NCI-H774 (cell line): ENCODE data around the gene ZNF486.
"Not testable (repeated sequence)": the region's sequence is repeated elsewhere in the genome, so short reads cannot be mapped to it uniquely, and the experiment has no call there.

Source experiments
- DNase-seq: peaks from one replicate; lab custom pipeline; 2025; lab: John Stamatoyannopoulos, UW

Gene ZNF486

DNA sequence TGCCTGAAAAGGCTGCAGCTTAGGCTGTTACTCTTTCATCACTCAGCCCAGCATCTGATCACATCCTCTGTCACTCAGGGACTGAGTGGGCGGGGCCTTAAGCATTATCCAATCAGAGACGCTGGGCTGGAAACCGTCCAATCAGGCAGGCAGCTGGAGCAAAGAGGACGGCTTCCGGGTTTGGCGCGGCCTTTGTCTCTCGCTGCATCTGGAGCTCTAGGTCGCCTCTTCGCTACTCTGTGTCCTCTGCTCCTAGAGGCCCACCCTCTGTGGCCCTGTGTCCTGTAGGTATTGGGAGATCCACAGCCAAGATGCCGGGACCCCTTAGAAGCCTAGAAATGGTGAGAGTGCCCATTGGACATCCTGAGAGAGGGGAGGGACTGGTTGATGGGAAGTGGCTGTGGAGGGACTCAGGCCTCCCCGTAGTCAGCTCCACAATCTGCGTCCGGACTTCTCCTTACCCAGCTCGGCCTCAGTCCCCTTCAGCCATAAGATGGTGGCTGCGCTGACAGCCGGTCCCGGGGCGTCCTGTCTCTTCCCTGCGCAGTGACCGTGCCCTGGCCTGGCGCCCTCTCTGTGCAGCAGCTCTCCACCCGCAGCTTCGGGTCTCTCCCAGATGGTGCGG is at the start of gene ZNF486:
Gene ZNF486, plus strand, starts transcription at position 195 of the 625 bp plus-strand sequence. Its CDS starts 117 bp downstream, at position 312.
- DNase-seq = peak; percentile 69

DNA sequence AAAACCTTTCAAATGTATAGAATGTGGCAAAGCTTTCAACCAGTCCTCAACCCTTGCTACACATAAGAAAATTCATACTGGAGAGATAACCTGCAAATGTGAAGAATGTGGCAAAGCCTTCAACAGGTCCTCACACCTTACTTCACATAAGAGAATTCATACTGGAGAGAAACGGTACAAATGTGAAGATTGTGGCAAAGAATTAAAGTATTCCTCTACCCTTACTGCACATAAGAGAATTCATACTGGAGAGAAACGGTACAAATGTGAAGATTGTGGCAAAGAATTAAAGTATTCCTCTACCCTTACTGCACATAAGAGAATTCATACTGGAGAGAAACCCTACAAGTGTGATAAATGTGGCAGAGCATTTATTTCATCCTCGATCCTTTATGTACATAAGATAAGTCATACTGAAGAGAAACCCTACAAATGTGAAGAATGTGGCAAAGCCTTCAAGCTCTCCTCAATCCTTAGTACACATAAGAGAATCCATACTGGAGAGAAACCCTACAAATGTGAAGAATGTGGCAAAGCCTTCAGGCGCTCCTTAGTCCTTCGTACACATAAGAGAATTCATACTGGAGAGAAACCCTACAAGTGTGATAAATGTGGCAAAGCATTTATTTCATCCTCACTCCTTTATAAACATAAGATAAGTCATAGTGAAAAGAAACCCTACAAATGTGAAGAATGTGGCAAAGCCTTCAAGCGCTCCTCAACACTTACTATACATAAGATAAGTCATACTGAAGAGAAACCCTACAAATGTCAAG is 48.8 kb upstream of the ZNF486 start:
- not testable (repeated sequence) for DNase-seq

DNA sequence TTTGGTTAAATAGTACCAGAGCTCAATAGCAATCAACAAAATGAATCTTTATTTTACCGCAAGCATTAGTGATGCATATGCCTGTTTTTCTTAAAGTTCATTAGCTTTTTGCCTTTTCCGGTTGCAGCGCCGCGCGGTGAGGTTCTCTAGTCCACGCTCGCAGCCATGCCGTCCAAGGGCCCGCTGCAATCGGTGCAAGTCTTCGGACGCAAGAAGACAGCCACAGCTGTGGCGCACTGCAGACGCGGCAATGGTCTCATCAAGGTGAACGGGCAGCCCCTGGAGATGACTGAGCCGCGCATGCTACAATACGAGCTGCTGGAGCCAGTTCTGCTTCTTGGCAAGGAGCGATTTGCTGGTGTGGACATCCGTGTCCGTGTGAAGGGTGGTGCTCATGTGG is 42.1 kb upstream of the ZNF486 start:
- DNase-seq = no peak

DNA sequence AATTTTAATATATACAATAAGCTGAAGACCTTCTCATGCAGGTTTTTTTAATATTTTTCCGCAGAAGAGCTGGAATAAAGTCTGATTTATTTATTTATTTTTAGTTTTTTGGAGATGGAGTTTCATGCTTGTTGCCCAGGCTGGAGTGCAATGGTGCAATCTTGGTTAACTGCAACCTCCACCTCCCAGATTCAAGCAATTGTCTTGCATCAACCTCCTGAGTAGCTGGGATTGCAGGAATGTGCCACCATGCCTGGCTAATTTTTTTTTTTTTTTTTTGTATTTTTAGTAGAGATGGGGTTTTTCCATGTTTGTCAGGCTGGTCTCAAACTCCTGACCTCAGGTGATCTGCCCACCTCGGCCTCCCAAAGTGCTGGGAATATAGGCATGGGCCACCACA is 34.1 kb upstream of the ZNF486 start:
- DNase-seq = not testable (repeated sequence)

DNA sequence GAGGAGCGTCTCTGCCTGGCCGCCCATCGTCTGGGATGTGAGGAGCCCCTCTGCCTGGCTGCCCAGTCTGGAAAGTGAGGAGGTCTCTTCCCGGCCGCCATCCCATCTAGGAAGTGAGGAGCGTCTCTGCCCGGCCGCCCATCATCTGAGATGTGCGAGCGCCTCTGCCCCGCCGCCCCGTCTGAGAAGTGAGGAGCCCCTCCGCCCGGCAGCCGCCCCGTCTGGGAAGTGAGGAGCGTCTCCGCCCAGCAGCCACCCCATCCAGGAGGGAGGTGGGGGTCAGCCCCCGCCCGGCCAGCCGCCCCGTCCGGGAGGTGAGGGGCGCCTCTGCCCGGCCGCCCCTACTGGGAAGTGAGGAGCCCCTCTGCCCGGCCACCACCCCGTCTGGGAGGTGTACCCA is 29.3 kb upstream of the ZNF486 start:
- DNase-seq = not testable (repeated sequence)

DNA sequence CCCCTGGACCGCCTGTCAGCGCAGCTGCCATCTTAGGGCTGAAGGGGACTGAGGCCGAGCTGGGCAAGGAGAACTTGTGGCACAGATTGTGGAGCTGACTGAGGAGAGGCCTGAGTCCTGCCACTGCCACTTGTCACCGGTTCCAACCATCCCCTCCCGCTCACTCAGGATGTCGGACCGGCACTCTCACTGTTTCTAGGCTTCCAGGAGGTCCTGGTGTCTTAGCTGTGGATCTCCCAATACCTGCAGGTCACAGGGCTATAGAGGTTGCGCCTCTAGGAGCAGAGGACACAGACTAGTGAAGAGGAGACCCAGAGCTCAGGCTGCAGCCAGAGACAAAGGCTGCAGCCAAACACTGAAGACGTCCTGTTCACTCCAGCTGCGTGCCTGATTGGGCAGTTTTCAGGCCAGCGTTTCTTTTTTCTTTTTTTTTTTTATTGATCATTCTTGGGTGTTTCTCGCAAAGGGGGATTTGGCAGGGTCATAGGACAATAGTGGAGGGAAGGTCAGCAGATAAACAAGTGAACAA is 15.3 kb upstream of the ZNF486 start:
- no peak for DNase-seq

DNA sequence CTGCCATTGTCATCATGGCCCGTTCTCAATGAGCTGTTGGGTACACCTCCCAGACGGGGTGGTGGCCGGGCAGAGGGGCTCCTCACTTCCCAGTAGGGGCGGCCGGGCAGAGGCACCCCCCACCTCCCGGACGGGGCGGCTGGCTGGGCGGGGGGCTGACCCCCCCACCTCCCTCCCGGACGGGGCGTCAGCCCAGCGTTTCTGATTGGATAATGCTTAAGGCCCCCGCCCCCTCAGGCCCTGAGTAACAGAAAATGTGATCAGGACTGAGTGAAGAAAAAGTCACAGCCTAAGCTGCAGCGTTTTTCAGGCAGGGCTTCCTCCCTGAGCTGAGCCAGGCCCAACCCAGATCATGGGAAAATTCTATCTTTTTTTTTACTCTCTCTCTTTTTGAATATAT is 14.5 kb upstream of the ZNF486 start:
- DNase-seq = not testable (repeated sequence)

DNA sequence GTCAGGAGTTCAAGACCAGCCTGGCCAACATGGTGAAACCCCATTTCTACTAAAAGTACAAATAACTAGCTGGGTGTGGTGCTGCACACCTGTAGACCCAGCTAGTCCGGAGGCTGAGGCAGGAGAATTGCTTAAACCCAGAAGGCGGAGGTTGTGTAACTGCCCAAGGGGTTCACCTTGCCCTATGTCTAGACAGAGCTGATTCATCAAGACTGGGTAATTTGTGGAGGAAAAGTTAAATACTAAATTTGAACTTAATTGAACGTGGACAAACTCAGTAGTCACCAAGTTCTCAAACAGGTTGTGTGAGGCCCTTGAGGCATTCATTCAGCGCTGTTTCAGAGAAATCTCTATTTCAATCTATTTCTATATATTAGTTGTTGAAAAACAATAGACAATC is 13.7 kb upstream of the ZNF486 start:
- DNase-seq = no peak

DNA sequence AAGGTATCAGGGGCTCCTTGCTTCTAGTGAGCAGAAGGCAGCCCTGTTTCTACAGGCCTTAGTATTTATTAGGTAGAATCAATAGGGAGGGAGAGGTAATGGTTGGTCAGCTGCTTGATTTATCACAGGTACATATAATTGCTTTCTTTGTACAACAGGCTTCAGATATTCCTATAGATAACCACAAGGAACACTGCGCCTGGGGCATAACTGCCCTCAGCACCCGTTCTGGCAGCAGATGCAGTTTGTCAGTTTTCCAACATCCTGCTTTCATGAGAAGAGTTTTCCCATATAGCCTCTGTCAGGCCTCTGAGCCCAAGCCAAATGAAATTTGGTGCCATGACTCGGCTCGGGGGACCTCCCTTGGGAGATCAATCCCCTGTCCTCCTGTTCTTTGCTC is 12.4 kb upstream of the ZNF486 start:
- no peak for DNase-seq

DNA sequence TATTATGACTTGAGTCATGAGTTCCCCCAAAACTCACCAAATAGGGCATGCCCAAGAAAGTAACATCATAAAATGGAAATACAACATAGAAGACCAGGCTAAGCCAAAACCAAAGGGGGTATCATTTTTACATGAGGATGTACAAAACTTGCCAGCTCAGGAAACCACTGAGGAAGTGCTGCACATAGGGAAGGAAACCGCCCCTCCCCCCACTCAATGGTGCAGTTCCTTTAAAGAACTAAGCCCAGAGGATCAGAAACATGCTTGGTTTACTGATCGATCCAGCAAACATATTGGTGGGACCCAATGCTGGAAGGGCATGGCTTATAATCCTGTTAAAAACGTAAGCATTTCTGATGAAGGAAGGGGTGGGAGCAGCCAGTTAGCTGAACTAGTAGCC is 4.2 kb upstream of the ZNF486 start:
- DNase-seq = no peak

DNA sequence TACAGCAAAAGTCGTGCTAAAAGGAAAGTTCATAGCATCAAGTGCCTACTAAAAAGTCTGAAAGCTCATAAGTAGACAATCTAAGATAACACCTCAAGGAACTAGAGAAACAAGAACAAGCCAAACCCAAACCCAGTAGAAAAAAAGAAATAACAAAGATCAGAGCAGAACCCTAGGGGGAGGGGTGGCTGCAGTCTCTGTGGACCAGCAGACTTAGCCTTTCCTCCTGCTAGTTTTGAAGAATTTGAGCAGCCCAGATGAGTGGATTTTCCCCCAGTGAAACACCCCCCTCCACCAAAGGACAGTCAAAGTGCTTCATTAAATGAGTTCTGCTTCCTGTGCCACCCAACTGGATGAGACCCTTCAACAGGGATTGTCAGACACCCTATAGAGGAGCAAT is 2.6 kb upstream of the ZNF486 start:
- no peak for DNase-seq

DNA sequence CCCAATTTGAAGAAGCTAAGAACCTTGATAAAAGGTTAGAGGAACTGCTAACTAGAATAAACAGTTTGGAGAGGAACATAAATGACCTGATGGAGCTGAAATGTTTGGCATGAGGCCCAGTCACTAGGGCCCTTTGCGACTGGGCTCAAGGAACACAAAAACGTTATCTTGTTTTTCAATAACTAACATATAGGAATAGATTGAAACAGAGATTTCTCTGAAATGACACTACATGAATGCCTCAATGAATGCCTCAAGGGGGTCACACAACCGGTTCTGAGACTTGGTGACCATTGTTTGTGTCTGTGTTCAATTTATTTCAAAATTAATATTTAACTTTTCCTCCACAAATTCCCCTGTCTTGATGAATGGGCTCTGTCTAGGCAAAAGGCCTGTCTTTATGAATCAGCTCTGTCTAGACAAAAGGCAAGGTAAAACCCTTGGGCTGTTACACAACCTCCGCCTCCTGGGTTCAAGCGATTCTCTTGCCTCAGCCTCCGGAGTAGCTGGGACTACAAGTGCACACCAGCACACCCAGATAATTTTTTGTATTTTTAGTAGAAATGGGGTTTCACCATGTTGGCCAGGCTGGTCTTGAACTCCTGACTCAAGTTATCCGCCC is 932 bp upstream of the ZNF486 start:
- no peak for DNase-seq

DNA sequence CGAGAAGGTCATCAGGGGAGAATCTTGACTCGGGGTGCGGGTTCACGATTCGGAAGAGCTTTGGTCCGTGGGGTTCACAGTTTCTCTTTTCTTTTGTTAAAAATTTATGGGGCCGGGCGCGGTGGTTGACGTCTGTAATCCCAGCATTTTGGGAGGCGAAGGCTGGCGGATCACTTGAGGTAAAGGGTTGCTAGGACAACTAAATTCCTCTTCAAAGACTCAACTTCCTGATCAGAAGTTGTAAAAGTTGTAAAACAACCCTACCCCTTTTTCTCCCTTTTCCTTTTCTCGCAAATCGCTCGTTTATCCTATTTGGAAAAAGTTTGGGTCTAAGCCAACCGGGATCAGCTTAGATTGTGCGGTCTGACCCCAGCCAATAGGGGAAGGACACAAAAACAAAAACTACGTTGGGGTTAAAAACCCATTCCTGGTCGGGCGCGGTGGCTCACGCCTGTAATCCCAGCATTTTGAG is 673 bp downstream of the ZNF486 start:
- no peak for DNase-seq

DNA sequence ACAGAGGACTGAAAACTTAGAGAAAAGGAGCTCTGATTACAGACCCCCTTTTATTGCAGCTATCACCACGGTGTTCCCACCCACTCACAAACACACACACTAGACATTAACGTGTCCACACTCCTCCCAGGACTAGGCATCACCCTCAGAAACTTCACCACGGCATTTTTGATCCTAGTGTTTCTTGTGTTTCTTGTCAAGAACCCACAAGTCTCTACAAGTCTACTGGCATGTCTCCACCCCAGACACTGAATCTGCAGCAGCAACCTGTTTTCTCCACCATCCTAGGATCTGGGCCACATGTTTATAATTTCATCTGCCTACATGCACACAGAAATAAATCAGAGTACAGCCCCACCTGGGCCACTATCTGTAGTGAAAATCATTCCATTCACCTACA is 4.3 kb downstream of the ZNF486 start:
- no peak for DNase-seq

DNA sequence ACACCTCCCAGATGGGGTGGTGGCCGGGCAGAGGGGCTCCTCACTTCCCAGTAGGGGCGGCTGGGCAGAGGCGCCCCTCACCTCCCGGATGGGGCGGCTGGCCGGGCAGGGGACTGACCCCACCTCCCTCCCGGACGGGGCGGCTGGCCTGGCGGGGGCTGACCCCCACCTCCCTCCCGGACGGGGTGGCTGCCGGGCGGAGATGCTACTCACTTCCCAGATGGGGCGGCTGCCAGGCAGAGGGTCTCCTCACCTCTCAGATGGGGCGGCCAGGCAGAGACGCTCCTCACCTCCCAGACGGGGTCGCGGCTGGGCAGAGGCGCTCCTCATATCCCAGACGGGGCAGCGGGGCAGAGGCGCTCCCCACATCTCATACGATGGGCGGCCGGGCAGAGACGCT is 8.8 kb downstream of the ZNF486 start:
- not testable (repeated sequence) for DNase-seq

DNA sequence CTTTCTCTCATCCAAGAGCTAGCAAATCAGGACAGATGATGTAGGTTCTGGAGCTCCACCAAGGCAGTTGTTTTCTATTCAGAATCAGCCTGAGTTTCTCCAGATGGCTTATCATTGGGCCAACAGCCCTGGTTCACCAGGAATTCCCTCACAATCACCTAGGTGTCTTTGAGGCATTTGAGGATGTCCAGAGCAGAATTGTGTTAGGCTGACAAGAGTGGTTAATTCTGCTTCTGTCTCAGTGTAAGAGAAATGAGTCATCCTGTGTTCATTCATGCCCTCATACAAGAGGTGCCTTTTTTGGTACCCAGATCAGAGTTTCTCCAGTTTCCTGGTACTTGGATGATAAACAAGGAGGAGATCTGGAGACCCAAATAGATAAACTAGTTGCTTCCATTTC is 12.9 kb downstream of the ZNF486 start:
- not testable (repeated sequence) for DNase-seq

DNA sequence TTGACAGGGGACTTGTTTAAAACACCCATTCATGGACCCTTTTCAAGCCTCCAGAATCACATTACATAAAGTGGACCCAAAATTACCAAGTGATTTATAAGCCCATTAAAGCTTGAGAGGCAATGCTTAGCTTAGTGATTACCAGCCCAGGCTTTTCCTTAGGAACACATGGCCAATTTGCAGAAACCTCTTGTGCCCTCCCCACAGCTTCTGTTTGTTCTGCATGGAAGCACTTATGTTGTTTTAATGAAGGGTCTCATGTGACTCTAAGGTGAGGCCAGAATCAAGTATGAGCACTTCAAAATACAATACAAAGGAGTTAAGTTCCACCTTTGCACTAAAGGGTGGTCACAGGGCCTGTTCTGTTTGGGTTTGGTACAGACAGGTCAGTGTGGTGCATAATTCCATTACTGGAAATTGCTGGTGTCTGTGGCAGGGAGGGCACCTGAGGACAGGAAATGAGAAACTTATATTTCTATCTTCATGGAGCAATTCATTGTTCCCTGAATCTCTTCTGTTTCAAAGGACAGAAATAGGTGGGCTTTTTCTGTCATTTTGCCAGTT is 15.3 kb downstream of the ZNF486 start:
- DNase-seq = peak; percentile 69

DNA sequence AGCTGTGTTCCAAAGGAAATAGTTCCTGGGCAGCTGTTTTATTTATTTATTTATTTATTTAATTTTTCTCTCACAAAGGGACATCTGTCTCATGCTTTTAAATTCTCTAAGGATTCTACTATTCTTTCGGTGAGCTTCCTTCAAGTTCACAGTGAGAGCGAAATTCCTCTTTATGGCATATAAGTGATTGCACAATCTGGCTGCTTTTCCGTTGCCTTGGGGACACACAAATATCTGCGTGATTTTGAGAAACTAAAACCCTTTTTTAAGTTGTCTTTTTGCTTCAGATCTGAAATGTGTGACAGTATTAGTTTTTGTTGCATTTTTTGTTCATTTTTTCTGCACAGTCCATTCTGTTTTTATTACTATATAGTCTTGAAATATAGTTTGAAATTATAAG is 19.2 kb downstream of the ZNF486 start:
- no peak for DNase-seq

DNA sequence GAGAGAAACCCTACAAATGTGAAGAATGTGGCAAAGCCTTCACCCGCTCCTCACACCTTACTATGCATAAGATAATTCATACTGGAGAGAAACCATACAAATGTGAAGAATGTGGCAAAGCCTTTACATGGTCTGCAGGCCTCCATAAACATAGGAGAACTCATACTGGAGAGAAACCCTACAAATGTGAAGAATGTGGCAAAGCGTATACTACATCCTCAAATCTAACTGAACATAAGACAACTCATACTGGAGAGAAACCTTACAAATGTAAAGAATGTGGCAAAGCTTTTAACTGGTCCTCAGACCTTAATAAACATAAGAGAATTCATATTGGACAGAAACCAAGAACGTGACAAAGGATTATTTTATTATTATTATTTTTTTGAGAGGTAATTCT is 30.7 kb downstream of the ZNF486 start:
- DNase-seq = no peak

DNA sequence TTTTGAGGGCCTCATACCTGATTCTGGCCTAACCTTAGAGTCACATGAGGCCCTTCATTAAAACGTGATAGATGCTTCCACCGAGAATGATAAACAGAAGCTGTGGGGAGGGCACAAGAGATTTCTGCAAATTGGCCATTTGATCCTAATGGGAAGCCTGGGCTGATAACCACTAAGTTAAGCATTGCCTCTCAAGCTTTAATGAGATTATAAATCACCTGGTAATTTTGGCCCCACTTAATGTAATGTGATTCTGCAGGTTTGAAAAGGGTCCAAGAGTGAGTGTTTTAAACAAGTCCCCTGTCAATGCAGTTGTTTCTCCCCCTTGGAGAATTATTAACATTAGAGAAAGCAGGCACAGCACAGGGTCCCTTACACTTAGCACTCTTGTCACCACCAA is 42.0 kb downstream of the ZNF486 start:
- no peak for DNase-seq

DNA sequence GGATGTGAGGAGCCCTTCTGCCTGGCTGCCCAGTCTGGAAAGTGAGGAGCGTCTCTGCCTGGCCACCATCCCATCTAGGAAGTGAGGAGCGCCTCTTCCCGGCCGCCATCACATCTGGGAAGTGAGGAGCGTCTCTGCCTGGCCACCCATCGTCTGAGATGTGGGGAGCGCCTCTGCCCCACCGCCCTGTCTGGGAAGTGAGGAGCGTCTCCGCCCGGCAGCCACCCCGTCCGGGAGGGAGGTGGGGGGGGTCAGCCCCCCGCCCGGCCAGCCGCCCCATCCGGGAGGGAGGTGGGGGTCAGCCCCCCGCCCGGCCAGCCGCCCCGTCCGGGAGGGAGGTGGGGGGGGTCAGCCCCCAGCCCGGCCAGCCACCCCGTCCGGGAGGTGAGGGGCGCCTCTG is 47.4 kb downstream of the ZNF486 start:
- not testable (repeated sequence) for DNase-seq

DNA sequence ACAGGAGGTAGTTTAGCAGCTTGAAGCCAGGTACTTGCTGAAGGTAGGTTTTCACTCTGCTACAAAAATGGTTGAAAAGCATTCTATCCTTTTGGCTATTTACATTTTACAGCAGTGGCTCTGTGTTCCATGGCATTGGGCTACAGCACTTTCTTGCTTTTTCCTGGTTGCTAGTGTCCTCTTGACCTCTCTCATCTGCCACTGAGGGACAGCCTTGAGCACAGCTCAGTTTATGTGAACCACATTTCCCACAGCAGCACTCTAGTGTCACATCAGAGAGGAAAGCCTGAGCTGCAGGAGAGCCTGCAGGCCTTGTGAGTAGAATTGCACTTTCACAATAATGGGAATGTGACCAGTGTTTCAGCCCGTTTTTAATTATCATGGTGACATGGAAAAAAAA is 54.6 kb downstream of the ZNF486 start:
- DNase-seq = not testable (repeated sequence)

DNA sequence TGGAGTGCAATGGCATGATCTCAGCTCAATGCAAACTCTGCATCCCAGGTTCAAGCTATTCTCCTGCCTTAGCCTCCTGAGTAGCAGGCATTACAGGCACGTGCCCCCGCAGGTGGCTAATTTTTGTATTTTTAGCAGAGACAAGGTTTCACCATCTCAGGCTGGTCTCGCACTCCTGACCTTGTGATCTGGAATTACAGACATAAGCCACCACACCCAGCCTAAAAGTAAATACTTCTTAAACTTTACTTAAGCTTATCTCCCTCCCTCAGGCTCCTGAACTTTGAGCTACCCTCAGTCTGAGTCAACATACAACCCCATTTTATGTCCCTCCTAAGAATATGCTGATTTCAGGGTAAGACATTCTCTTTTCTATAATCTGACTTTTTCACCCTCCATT is 66.1 kb downstream of the ZNF486 start:
- DNase-seq = no peak
